Nephron progenitor cell (in vitro differentiated cells): ENCODE data around the gene CCDC110.

Source experiments
- DNase-seq: peaks from one replicate; pipeline ENCODE4 v3.0.0; 2021
- H3K27ac Mint-ChIP-seq: 2 replicates; pipeline ENCODE4 v1.8.0; 2021; ENCODE audit warnings: mild to moderate bottlenecking, moderate library complexity, mixed read lengths
- H3K27me3 Mint-ChIP-seq: 2 replicates; pipeline ENCODE4 v1.8.0; 2021; ENCODE audit warnings: mild to moderate bottlenecking, low read depth, mixed read lengths; ENCODE audit not compliant: poor library complexity
- H3K36me3 Mint-ChIP-seq: 2 replicates; pipeline ENCODE4 v1.8.0; 2021; ENCODE audit warnings: low read depth, mixed read lengths
- H3K4me1 Mint-ChIP-seq: 2 replicates; pipeline ENCODE4 v1.8.0; 2021; ENCODE audit warnings: mixed read lengths
- H3K4me3 Mint-ChIP-seq: 2 replicates; pipeline ENCODE4 v1.8.0; 2021; ENCODE audit warnings: mild to moderate bottlenecking, moderate library complexity, mixed read lengths
- H3K9me3 Mint-ChIP-seq: 2 replicates; pipeline ENCODE4 v1.8.0; 2021; ENCODE audit warnings: mild to moderate bottlenecking, moderate library complexity, mixed read lengths
- TF ChIP-seq, protein P1 (sequence below): fragments of 200-600 bp; sonication (generic); IDR thresholded peaks from 2 replicates; pipeline ENCODE4 v1.5.0; 2021; ENCODE audit warnings: antibody characterized with exemption

Gene CCDC110

DNA sequence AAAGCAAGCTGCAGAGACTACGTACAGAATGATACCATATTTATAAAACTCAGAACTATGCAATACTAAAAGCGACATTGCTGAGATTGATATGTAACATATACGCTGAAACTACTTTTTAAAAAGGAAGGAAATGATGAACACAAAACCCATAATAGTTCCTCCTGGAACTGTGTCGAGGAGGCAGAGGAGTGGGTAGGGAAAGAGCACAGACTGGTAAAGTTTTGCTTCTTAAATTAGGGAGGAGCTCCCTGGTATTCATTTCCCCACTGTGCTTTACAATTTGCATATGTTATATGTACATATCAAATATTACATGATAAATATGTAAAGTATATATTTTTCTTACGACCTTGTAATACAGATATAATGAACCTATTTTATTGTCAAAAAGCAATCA lies 59.7 kb downstream of the CCDC110 start:
- no peak overlapping the region for H3K4me3 Mint-ChIP-seq
- TF ChIP-seq, protein P1, sequence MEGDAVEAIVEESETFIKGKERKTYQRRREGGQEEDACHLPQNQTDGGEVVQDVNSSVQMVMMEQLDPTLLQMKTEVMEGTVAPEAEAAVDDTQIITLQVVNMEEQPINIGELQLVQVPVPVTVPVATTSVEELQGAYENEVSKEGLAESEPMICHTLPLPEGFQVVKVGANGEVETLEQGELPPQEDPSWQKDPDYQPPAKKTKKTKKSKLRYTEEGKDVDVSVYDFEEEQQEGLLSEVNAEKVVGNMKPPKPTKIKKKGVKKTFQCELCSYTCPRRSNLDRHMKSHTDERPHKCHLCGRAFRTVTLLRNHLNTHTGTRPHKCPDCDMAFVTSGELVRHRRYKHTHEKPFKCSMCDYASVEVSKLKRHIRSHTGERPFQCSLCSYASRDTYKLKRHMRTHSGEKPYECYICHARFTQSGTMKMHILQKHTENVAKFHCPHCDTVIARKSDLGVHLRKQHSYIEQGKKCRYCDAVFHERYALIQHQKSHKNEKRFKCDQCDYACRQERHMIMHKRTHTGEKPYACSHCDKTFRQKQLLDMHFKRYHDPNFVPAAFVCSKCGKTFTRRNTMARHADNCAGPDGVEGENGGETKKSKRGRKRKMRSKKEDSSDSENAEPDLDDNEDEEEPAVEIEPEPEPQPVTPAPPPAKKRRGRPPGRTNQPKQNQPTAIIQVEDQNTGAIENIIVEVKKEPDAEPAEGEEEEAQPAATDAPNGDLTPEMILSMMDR, result no peak
- peaks cover 58% of the 10 kb centered on the region for H3K36me3 Mint-ChIP-seq
- no peaks in the 10 kb centered on the region for H3K4me1 Mint-ChIP-seq
- H3K9me3 Mint-ChIP-seq, result peaks cover 7% of the 10 kb centered on the region
- DNase-seq, result no peak
- H3K27me3 Mint-ChIP-seq, result no peaks in the 10 kb centered on the region
- no peak overlapping the region for H3K27ac Mint-ChIP-seq

GRCh38 chr4:185408432-185408831 lies 63.1 kb downstream of the CCDC110 start:
- Mint-ChIP-seq H3K9me3 (peaks cover 7% of the 10 kb centered on the region), H3K36me3 (peaks cover 78% of the 10 kb centered on the region), H3K27ac (no peak overlapping the region), H3K4me1 (no peaks in the 10 kb centered on the region), H3K4me3 (no peak overlapping the region), H3K27me3 (no peaks in the 10 kb centered on the region)
- TF ChIP-seq, protein P1, result no peak
- no peak for DNase-seq

DNA sequence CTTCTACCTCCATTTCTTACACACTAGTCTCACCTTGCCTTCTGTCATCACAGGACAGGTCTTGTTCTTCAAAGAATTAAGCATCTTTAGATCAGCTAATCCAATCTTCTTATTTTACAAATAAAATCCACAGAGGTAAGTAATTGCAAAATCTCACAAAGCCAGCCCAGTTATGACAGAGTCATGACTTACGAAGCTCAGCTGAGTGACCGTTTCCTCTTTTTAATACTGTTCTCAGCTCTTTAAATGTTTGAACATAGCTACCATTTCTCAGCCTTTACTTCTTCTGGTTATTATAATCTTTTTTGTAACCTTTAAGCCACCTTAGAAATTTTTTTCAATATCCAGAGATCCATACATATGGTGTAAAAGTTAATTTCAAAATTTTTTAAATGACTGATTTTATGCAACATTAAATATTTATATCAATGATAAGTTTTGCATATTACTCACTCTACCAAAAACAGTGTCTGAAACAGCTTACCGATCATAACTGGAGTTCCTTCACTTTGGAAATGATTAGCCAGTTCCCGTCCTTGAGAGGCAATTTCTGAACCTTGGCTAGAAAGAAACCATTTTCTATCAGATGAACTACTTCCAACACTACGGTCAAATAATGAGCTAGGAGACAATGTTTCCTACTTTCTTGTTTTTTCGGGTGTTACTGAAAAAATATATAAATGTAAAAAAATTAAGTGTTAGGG lies 66.1 kb downstream of the CCDC110 start:
- no peak for DNase-seq
- no peak overlapping the region for H3K4me3 Mint-ChIP-seq
- no peaks in the 10 kb centered on the region for H3K27me3 Mint-ChIP-seq
- peaks cover 7% of the 10 kb centered on the region for H3K9me3 Mint-ChIP-seq
- peaks cover 81% of the 10 kb centered on the region for H3K36me3 Mint-ChIP-seq
- H3K27ac Mint-ChIP-seq, result no peak overlapping the region
- TF ChIP-seq, protein P1, result no peak
- no peaks in the 10 kb centered on the region for H3K4me1 Mint-ChIP-seq

GRCh38 chr4:185404031-185404430 lies 67.5 kb downstream of the CCDC110 start:
- H3K36me3 Mint-ChIP-seq, result peaks cover 80% of the 10 kb centered on the region
- no peak overlapping the region for H3K27ac Mint-ChIP-seq
- H3K4me1 Mint-ChIP-seq, result no peaks in the 10 kb centered on the region
- no peaks in the 10 kb centered on the region for H3K27me3 Mint-ChIP-seq
- no peak overlapping the region for H3K4me3 Mint-ChIP-seq
- TF ChIP-seq, protein P1, result no peak
- H3K9me3 Mint-ChIP-seq, result no peaks in the 10 kb centered on the region
- no peak for DNase-seq

GRCh38 chr4:185399466-185399865 lies 72.1 kb downstream of the CCDC110 start:
- Mint-ChIP-seq H3K27me3 (no peaks in the 10 kb centered on the region), H3K27ac (no peak overlapping the region), H3K4me3 (no peak overlapping the region), H3K9me3 (no peaks in the 10 kb centered on the region), H3K4me1 (peaks cover 20% of the 10 kb centered on the region), H3K36me3 (peaks cover 55% of the 10 kb centered on the region)
- TF ChIP-seq, protein P1, result no peak
- DNase-seq, result no peak

DNA sequence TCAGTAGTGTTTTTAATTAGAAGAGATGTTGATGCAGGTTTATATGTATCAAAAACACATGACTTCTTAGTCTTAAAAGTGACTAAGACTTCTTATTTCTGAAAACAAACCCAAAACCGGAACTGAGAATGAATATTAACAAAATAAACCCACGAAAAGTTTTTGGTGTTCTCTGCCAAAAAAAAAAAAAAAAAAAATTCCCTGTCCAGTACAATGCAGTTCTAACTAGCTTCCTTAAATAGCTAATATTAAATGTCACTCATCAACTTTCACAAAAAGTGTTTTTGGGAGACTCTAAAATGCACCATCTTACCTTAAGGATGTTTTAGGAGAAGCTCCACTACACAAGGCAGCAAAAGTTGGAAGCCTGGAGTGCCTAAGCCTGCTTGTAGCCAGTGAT lies 72.9 kb downstream of the CCDC110 start:
- H3K9me3 Mint-ChIP-seq, result no peaks in the 10 kb centered on the region
- H3K27me3 Mint-ChIP-seq, result no peaks in the 10 kb centered on the region
- peaks cover 22% of the 10 kb centered on the region for H3K4me1 Mint-ChIP-seq
- TF ChIP-seq, protein P1, result no peak
- peaks cover 49% of the 10 kb centered on the region for H3K36me3 Mint-ChIP-seq
- DNase-seq, result no peak
- H3K27ac Mint-ChIP-seq, result no peak overlapping the region
- H3K4me3 Mint-ChIP-seq, result no peak overlapping the region
